ENCODE measurements around the gene PNLIPRP2.

Gene PNLIPRP2

DNA sequence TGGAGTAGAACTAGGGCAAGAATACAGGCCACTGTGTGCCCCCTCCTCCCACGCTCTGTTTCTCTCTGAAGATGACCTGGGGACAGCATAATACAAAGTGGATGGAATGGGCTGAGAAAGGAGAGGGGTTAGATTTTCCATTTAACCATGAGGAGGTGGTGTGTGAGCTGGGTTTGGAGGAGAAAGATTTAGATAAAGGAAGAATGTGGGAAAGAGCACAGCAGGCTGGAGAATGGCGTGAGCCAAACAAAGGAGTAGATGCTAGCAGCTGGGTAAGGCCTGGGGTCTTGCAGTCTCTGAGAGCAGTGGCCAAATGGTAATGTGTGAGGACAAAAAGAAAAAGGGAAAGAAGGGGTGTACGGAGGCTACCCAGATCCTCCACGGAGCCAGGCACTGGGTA is 8.6 kb downstream of the PNLIPRP2 start:
- TF ChIP-seq EZH2phosphoT487 (IDR thresholded peaks at IDR 0.05; ENCODE audit: low read length) (no peak), EZH2 (optimal IDR thresholded peaks at IDR 0.05; ENCODE audit: low read depth, low read length) (no peak)
- TF ChIP-seq, protein P1, sequence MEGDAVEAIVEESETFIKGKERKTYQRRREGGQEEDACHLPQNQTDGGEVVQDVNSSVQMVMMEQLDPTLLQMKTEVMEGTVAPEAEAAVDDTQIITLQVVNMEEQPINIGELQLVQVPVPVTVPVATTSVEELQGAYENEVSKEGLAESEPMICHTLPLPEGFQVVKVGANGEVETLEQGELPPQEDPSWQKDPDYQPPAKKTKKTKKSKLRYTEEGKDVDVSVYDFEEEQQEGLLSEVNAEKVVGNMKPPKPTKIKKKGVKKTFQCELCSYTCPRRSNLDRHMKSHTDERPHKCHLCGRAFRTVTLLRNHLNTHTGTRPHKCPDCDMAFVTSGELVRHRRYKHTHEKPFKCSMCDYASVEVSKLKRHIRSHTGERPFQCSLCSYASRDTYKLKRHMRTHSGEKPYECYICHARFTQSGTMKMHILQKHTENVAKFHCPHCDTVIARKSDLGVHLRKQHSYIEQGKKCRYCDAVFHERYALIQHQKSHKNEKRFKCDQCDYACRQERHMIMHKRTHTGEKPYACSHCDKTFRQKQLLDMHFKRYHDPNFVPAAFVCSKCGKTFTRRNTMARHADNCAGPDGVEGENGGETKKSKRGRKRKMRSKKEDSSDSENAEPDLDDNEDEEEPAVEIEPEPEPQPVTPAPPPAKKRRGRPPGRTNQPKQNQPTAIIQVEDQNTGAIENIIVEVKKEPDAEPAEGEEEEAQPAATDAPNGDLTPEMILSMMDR (IDR thresholded peaks at IDR 0.05; ENCODE audit: low read length), result no peak
- Histone ChIP-seq H3K36me3 (replicated peaks; ENCODE audit: insufficient read depth, low read length) (no peaks in the 10 kb centered on the region), H3K27me3 (replicated peaks; ENCODE audit: insufficient read depth, low read length) (no peaks in the 10 kb centered on the region), H3K79me2 (ENCODE audit: low read length) (no peaks in the 10 kb centered on the region), H3K4me2 (ENCODE audit: low read depth, low read length) (no peak overlapping the region), H3K4me3 (ENCODE audit: low read length) (no peak overlapping the region), H4K20me1 (ENCODE audit: insufficient read depth, low read length) (no peaks in the 10 kb centered on the region), H3K9me3 (replicated peaks; ENCODE audit: insufficient read depth, low read length) (no peaks in the 10 kb centered on the region), H3K4me1 (ENCODE audit: low read length) (no peaks in the 10 kb centered on the region), H2AFZ (ENCODE audit: low read length) (no peak overlapping the region), H3K9ac (ENCODE audit: low read length) (no peak overlapping the region), H3F3A (ENCODE audit: insufficient read depth, low read length) (no peaks in the 10 kb centered on the region), H3K27ac (ENCODE audit: low read length) (no peak overlapping the region), H3K9me2 (replicated peaks; ENCODE audit: insufficient read depth, low read length) (no peaks in the 10 kb centered on the region)
- no peak for DNase-seq

DNA sequence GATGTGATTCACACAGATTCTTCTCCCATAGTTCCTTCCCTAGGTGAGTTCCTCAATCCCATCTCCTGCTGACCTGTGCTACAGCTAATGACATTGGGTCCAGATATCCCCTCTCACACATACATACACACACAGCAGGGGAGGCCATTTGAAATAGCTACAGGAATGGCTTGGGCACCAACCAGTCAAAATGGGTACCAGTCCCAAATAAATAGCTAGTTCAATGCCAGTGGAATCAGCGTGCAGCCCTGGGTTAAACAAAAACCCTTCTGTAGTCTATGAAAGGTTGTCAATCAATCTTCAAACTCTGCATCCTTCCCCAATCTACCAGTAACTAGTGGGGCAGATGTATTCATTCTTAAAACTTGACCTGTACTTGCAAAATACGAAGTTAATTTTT is 9.3 kb downstream of the PNLIPRP2 start:
- Histone ChIP-seq H4K20me1 (ENCODE audit: insufficient read depth, low read length) (no peaks in the 10 kb centered on the region), H3F3A (ENCODE audit: insufficient read depth, low read length) (no peaks in the 10 kb centered on the region), H3K9ac (ENCODE audit: low read length) (no peak overlapping the region), H2AFZ (ENCODE audit: low read length) (no peak overlapping the region), H3K79me2 (ENCODE audit: low read length) (no peaks in the 10 kb centered on the region), H3K27ac (ENCODE audit: low read length) (no peak overlapping the region), H3K36me3 (replicated peaks; ENCODE audit: insufficient read depth, low read length) (no peaks in the 10 kb centered on the region), H3K9me2 (replicated peaks; ENCODE audit: insufficient read depth, low read length) (no peaks in the 10 kb centered on the region), H3K27me3 (replicated peaks; ENCODE audit: insufficient read depth, low read length) (no peaks in the 10 kb centered on the region), H3K4me2 (ENCODE audit: low read depth, low read length) (no peak overlapping the region), H3K4me1 (ENCODE audit: low read length) (no peaks in the 10 kb centered on the region), H3K9me3 (replicated peaks; ENCODE audit: insufficient read depth, low read length) (no peaks in the 10 kb centered on the region), H3K4me3 (ENCODE audit: low read length) (no peak overlapping the region)
- no peak for TF ChIP-seq EZH2phosphoT487 (IDR thresholded peaks at IDR 0.05; ENCODE audit: low read length)
- no peak for TF ChIP-seq EZH2 (optimal IDR thresholded peaks at IDR 0.05; ENCODE audit: low read depth, low read length)
- TF ChIP-seq, protein P1 (IDR thresholded peaks at IDR 0.05; ENCODE audit: low read length), result no peak
- no peak for DNase-seq

DNA sequence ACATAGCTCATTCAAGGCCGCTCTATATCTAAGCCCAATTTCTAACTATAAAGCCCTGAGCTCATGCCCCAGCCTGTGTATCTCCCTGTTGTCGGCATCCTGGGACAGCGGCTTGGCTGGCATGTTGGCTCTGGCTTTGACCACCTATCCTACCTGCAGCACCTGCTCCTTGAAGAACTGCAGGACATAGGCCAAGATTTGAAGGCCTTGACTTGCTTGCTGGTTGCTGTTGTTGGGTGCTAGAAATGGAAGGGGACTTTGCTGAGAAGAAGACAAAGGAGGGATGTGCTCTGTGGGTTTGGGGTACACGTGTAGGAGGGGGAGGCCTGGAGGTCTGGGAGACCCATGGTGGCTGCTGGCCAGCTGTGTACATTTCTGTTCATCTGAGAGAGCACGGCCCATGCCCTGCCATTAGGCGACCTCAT is 11.1 kb downstream of the PNLIPRP2 start:
- H3K27me3 ChIP-seq (replicated peaks; ENCODE audit: insufficient read depth, low read length), result no peaks in the 10 kb centered on the region
- H3K4me1 ChIP-seq (ENCODE audit: low read length), result no peaks in the 10 kb centered on the region
- no peaks in the 10 kb centered on the region for H3K9me2 ChIP-seq (replicated peaks; ENCODE audit: insufficient read depth, low read length)
- H3K4me2 ChIP-seq (ENCODE audit: low read depth, low read length), result no peak overlapping the region
- H3K9me3 ChIP-seq (replicated peaks; ENCODE audit: insufficient read depth, low read length), result no peaks in the 10 kb centered on the region
- no peaks in the 10 kb centered on the region for H3F3A ChIP-seq (ENCODE audit: insufficient read depth, low read length)
- H4K20me1 ChIP-seq (ENCODE audit: insufficient read depth, low read length), result no peaks in the 10 kb centered on the region
- H3K36me3 ChIP-seq (replicated peaks; ENCODE audit: insufficient read depth, low read length), result no peaks in the 10 kb centered on the region
- TF ChIP-seq, protein P1 (IDR thresholded peaks at IDR 0.05; ENCODE audit: low read length), result no peak
- TF ChIP-seq EZH2phosphoT487 (IDR thresholded peaks at IDR 0.05; ENCODE audit: low read length) (no peak), EZH2 (optimal IDR thresholded peaks at IDR 0.05; ENCODE audit: low read depth, low read length) (no peak)
- H2AFZ ChIP-seq (ENCODE audit: low read length), result no peak overlapping the region
- no peak overlapping the region for H3K9ac ChIP-seq (ENCODE audit: low read length)
- H3K27ac ChIP-seq (ENCODE audit: low read length), result no peak overlapping the region
- no peaks in the 10 kb centered on the region for H3K79me2 ChIP-seq (ENCODE audit: low read length)
- no peak overlapping the region for H3K4me3 ChIP-seq (ENCODE audit: low read length)
- no peak for DNase-seq
